Middle frontal gyrus (tissue), 1 donor: ENCODE measurements around the gene PPP2R2B.

ENCODE experiments used
- DNase-seq: peaks from one replicate; pipeline ENCODE4 v3.0.0-alpha.2; 2015; ENCODE audit warnings: low spot score; ENCODE audit errors: extremely low spot score

PPP2R2B gene

GRCh38 chr5:146878476-146879172 lies at the start of gene PPP2R2B:
PPP2R2B (minus strand) TSS chr5:146878757.
- DNase-seq, result peak; percentile 58

DNA sequence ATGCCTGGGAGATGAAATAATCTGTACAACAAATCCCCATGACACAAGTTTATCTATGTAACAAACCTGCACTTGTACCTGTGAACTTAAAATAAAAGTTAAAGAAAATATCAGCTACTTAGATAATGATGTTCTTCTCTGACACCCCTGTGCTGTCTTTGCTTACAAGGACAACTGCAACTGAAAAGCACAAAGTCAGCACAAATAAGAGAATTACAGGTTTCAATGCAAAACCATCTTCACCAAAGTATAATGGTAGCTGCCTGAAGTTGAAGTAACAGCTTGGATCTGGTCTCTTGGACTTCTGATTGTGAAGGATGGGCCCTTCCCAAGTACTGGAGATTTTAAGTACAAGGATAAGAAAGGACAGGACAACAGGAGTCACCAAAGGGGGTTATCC lies 45.6 kb upstream of the PPP2R2B start:
- DNase-seq, result no peak

- no peak for DNase-seq
These were observed 42.7 kb upstream of the PPP2R2B start for GRCh38 chr5:146921225-146921624.

DNA sequence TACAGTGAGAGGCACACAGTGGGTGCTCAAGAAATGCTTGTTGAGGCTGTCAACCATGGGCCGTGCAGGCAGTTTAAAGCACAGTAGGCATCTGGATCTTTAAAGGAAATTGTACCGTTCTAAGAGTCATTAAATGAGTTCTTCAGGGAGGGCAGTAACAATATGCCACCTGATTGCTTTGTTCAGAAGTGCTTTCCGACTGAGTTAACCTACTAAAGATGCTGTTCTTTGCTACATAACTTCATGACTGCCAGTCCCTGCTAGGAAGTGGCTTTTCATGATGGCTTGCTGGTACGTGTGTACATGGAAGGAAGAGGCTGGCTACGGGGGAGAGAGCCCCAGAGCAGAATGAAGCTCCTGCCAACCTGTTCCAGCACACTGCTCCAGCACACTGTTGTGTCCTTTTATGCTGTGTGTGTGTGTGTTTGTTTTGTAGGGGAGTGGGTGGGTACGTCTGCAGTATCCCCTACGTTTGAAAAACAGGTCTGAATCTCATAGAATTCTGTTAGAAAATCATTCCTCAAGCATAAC lies 41.9 kb upstream of the PPP2R2B start:
- DNase-seq, result no peak

GRCh38 chr5:146919304-146919703 lies 40.7 kb upstream of the PPP2R2B start:
- no peak for DNase-seq

GRCh38 chr5:146917931-146918330 lies 39.4 kb upstream of the PPP2R2B start:
- DNase-seq, result no peak

DNA sequence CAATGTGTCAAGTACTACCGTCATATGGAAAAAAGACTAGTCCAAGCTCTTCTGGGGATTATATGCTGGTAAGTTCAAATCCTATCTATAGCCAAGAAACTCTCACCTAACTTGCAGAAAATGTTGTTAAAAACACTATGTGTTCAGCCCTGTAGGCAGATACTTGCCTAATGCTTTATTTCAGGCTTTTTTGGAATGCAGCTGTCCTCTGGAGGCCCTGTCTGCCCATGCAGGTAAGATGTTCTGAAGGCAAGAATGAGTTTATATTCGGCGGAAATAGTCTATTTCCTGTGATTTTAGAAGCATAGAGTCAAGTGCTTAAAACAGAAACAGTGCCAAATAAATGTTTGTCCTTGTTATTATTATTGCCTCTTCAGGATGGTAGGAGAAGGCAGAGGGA lies 34.3 kb upstream of the PPP2R2B start:
- DNase-seq, result no peak

- DNase-seq, result no peak
These were observed 31.7 kb upstream of the PPP2R2B start for GRCh38 chr5:146910239-146910638.

DNA sequence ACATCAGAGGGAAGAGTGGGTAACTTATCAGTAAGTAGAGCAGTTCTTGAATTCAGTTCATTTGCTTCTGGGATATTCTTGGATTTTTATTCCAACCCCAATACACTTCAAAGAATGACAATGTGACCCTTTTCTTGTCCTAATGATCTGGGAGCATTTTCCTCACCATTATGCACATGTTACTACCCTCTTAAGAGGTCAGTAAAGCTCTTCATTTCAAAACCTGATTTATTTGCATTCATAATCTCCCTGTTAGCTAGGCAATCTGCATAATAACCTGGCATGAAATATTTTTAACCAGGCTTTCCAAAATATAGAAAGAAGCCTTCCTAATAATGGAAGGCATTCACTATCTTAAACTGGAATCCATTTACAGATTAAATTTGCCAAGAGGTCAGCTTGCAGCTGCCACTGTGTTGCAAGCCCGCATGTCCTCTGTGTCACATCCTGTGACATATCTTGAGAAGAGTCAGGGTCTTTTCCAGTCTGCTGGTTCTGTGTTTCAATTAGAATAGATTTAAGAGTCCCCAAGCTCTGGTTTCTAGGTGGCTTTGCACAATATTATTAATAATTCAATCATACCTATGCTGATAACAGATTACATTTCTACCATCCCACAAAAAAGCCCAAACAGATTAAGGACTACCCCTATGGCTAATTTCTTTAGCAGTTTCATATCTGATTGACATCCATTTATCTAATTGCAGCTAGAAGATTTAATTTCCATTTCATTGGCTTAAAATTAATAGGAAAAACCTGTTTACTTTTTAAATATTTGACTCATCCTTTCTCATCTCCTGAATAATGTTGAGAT lies 30.9 kb upstream of the PPP2R2B start:
- no peak for DNase-seq

GRCh38 chr5:146906803-146907202 lies 28.2 kb upstream of the PPP2R2B start:
- no peak for DNase-seq

DNA sequence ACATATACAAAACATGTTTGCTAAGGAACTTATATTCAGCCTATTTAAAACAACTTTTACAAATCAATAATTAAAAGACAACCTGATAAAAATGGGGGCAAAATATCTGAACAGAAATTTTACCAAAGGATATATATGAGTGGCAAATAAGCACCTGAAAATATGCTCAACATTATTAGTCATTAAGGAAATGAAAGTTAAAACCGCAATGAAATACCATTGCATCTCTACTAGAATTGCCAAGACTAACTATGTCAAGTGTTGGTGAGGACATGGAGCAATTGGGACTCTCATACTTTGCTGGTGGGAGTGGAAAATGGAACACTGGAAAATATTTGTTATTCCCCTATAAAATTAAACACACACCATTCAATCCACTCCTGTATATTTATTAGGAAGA lies 26.3 kb upstream of the PPP2R2B start:
- DNase-seq, result no peak

DNA sequence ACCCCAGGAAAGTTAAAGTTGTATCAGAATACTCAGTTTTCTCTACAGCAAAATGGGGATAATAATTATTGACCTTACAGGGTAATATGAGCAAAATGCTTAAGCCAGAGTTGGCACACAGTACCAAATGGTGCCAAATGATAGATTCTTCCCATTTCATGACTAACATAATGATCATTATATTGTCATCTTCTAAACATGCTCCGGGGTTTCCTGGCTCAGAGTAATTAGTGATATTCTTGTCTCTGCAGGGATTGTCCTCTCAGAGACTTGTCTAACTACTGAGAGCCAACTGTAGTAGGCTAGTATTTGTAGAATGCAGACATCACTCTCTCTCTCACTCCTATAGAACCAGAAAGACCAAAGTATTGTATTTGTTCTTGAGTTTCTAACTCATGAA lies 25.2 kb upstream of the PPP2R2B start:
- DNase-seq, result no peak

DNA sequence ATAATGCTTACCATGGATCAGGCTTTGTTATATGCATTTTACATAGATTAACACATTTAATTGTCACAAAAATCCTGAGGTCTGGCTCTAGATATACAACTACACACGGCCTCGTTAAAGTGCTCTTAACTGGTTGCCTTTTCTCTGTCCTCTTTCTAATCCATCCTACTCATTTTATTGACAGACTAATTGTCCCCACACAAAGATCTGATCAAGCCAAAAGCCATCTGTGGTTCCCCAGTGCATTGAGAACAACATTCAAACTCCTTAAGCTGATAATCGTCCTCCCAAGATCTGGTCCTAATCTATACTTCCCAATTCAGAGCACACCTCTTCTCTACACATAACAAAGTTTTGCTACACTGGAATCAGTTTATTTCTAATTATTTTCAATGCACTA lies 23.9 kb upstream of the PPP2R2B start:
- no peak for DNase-seq

GRCh38 chr5:146897061-146897460 lies 18.5 kb upstream of the PPP2R2B start:
- no peak for DNase-seq

GRCh38 chr5:146894753-146895521 lies 16.4 kb upstream of the PPP2R2B start:
- no peak for DNase-seq

- no peak for DNase-seq
These were observed 15.4 kb upstream of the PPP2R2B start for GRCh38 chr5:146893991-146894390.

GRCh38 chr5:146892231-146892630 lies 13.7 kb upstream of the PPP2R2B start:
- no peak for DNase-seq

DNA sequence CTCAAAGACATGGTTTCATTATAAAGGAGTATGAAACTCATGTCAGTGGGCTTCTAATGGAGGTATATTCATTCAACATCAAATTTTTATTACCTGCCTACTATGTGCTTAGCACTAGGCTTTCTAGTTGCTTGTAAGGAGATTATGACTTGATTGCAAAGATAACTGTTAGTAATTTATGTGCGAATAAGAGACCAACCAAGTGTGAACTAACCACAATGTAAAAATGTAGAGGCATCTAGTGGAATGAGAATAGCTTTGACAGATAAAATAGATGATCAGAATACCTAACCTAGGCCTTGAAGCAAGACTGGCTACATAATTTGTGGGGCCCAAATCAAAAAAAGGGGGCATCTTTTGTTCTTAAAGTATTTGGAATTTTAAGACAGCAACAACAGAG lies 13.0 kb upstream of the PPP2R2B start:
- no peak for DNase-seq

DNA sequence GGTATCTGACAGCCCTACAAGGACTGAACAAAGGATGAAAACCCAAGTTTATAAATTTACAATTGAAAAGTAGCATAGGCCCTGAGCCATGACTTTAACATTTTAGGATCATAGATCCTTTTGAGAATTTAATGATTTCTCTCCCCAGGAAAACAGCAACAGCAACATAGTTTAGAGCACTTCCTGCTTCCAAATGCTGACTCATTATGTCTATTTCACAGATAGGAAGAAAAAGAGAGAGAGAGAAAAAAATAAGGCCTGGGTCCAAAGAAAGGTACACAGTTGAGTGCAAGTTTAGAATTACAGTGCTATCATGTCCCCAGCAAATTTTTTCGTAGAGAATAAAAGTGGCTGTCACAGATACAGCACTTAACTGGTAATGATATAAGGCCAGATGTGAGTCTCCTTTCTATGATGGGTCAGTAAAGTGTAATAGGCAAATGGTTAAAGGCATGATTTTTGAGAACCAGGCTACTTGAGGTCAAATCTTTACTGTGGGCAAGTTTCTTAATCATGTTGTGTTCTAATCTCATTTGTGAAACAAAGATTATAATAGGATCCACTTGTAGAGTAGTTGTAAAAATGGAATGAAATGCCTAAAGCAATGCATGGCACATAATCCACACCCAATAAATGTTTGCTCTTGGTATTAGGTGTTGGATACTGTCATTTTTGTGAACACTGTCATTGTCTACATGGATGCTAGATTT lies 12.3 kb upstream of the PPP2R2B start:
- no peak for DNase-seq

- DNase-seq, result no peak
These were observed 11.5 kb upstream of the PPP2R2B start for GRCh38 chr5:146890066-146890465.

- DNase-seq, result no peak
These were observed 10.6 kb upstream of the PPP2R2B start for GRCh38 chr5:146889169-146889568.
